ENCODE data around the gene NAA16.

- no peak for TF ChIP-seq CTCF (IDR thresholded peaks at IDR 0.05)
- TF ChIP-seq EZH2 (IDR thresholded peaks at IDR 0.05; ENCODE audit: borderline replicate concordance, insufficient read depth, low read depth, low read length, poor library complexity, severe bottlenecking) = no peak
Observed at GRCh38 chr13:41263261-41263971, 47.7 kb upstream of the NAA16 start, which contains the start of gene MTRF1.
